Vein endothelial cell (primary cell): ENCODE results near the gene BCAS4. TPM values are rescaled to one million over a fixed set of nuclear protein-coding genes. Genes with fewer than 3 reads are reported as not detected.

Source experiments
- small RNA-seq: library from RNA; depleted of rRNA; stranded (forward); fragments of <200 nt; gene quantifications from one replicate; pipeline ENCODE3, GENCODE V24; 2012
- total RNA-seq: library from RNA; depleted of rRNA; stranded (reverse); fragments of >200 nt; gene quantifications from 2 replicates; pipeline ENCODE4 v1.2.3, GENCODE V29; 2012

The BCAS4 gene
- 1.1 and 1.3 TPM in 2 replicates for total RNA-seq

GRCh38 chr20:50794846-50795634 is at the start of gene BCAS4:
BCAS4 (plus strand) TSS chr20:50795061; CDS start chr20:50795084, 23 bp downstream.

Small RNA genes lying within 50 kb of the gene (small RNA-seq; reads per million reads assigned to genes)
- gene TMSB4XP6, result not detected

Other genes starting within 250 kb of the BCAS4 start
- gene RIPOR3, start 103.5 kb upstream of the BCAS4 start, total RNA-seq, result not detected in 2 replicates
- 0.57 and 0.65 TPM in 2 replicates for gene PARD6B, start 63.5 kb upstream of the BCAS4 start, total RNA-seq
- 35.3 and 35.6 TPM in 2 replicates for gene ADNP, start 136.4 kb downstream of the BCAS4 start, total RNA-seq
- 49.3 and 73.3 TPM in 2 replicates for gene DPM1, start 163.5 kb downstream of the BCAS4 start, total RNA-seq
- gene MOCS3, start 163.8 kb downstream of the BCAS4 start, total RNA-seq, result 9.5 TPM in 2 replicates
- gene KCNG1, start 228.0 kb downstream of the BCAS4 start, total RNA-seq, result 2.0 and 2.5 TPM in 2 replicates